ENCODE measurements around the gene ETS2. TPM values are rescaled to one million over a fixed set of nuclear protein-coding genes. Genes with fewer than 3 reads are reported as not detected.

The ETS2 gene
- total RNA-seq, 4 donors from 2014 or later: 72.6 to 147 (median 98.5) TPM

- intact Hi-C loops (cut with DNase I; ENCODE audit: low total_unique reads): no loop called here
- Histone ChIP-seq H3K36me3 (no peaks in the 10 kb centered on the region), H3K4me1 (no peaks in the 10 kb centered on the region), H3K27ac (no peak overlapping the region), H3K9me3 (no peaks in the 10 kb centered on the region), H3K27me3 (no peaks in the 10 kb centered on the region), H3K4me3 (no peak overlapping the region)
- TF ChIP-seq POLR2A (IDR thresholded peaks at IDR 0.05): no peak
- TF ChIP-seq CTCF (IDR thresholded peaks at IDR 0.05): no peak
- DNase-seq: no peak
Observed at GRCh38 chr21:38869946-38870345, 64.2 kb downstream of the ETS2 start.
